Naive thymus-derived CD4-positive, alpha-beta T cell (primary cell): ENCODE results near the gene FBXL17. TPM values are rescaled to one million over a fixed set of nuclear protein-coding genes. Genes with fewer than 3 reads are reported as not detected.

ENCODE experiments used
- ATAC-seq: fragments of 150-1000 bp; cut with Tn5 transposase; 2 replicates; pipeline ENCODE4 v1.10.0; 2021; ENCODE audit warnings: mild to moderate bottlenecking, moderate library complexity
- CTCF ChIA-PET: fragments of 350-600 bp; sonication (Branson Sonifier 250); formaldehyde crosslinking; loops from one replicate; lab custom pipeline; 2021; ENCODE audit warnings: antibody characterized with exemption; lab: Charles Lee
- POLR2A ChIA-PET: fragments of 350-600 bp; sonication (Branson Sonifier 250); formaldehyde crosslinking; loops from one replicate; lab custom pipeline; 2021; ENCODE audit warnings: antibody characterized with exemption, inconsistent platforms; lab: Charles Lee
- DNase-seq, 9 donors: peaks; one replicate each; pipeline versions ENCODE4 v3.0.0 to v3.0.0-alpha.2; 2020 to 2022; ENCODE audit warnings: mixed read lengths in 1 of 9
- H3K27ac ChIP-seq: one replicate; pipeline ENCODE4 v1.7.0; 2013; ENCODE audit warnings: mild to moderate bottlenecking, low read depth, low read length, moderate library complexity
- H3K27me3 ChIP-seq, 2 donors: one replicate each; pipeline ENCODE4 v1.7.0; 2013; ENCODE audit warnings: low read length in 2 of 2, mild to moderate bottlenecking in 2 of 2, moderate library complexity in 2 of 2; ENCODE audit not compliant: control insufficient read depth in 2 of 2, insufficient read depth in 2 of 2
- H3K36me3 ChIP-seq, 3 experiments: 1 replicate in 2 of 3; 2 replicates in 1 of 3; pipeline ENCODE4 v1.7.0; 2013; ENCODE audit warnings: low read length in 3 of 3, mild to moderate bottlenecking in 3 of 3, moderate library complexity in 1 of 3; ENCODE audit not compliant: insufficient read depth in 3 of 3, control insufficient read depth in 2 of 3
- H3K4me1 ChIP-seq, 2 donors: one replicate each; pipeline ENCODE4 v1.7.0; 2013; ENCODE audit warnings: low read length in 2 of 2, mild to moderate bottlenecking in 2 of 2, moderate library complexity in 1 of 2; ENCODE audit not compliant: control insufficient read depth in 2 of 2, insufficient read depth in 2 of 2
- H3K4me3 ChIP-seq: 2 replicates; pipeline ENCODE4 v1.7.0; 2013; ENCODE audit warnings: mild to moderate bottlenecking, low read length
- H3K9me3 ChIP-seq, 3 experiments: 1 replicate in 2 of 3; 2 replicates in 1 of 3; pipeline ENCODE4 v1.7.0; 2013; ENCODE audit warnings: low read length in 3 of 3; ENCODE audit not compliant: control insufficient read depth in 2 of 3
- H3K27ac Mint-ChIP-seq, 9 donors: one replicate each; pipeline ENCODE4 v1.8.0; 2020 to 2022; ENCODE audit warnings: mixed read lengths in 9 of 9, mild to moderate bottlenecking in 8 of 9, moderate library complexity in 5 of 9, inconsistent platforms in 2 of 9
- H3K27me3 Mint-ChIP-seq, 5 donors: one replicate each; pipeline ENCODE4 v1.8.0; 2021 to 2022; ENCODE audit warnings: mixed read lengths in 5 of 5, mild to moderate bottlenecking in 1 of 5
- H3K36me3 Mint-ChIP-seq, 5 donors: one replicate each; pipeline ENCODE4 v1.8.0; 2020 to 2022; ENCODE audit warnings: mixed read lengths in 5 of 5, mild to moderate bottlenecking in 3 of 5, inconsistent platforms in 1 of 5
- H3K4me1 Mint-ChIP-seq, 7 donors: one replicate each; pipeline ENCODE4 v1.8.0; 2020 to 2022; ENCODE audit warnings: mixed read lengths in 7 of 7, mild to moderate bottlenecking in 3 of 7, inconsistent platforms in 1 of 7
- H3K4me3 Mint-ChIP-seq, 10 donors: one replicate each; pipeline ENCODE4 v1.8.0; 2020 to 2022; ENCODE audit warnings: mild to moderate bottlenecking in 10 of 10, mixed read lengths in 10 of 10, moderate library complexity in 6 of 10, inconsistent platforms in 2 of 10
- H3K9me3 Mint-ChIP-seq, 11 donors: one replicate each; pipeline ENCODE4 v1.8.0; 2020 to 2022; ENCODE audit warnings: mixed read lengths in 11 of 11, mild to moderate bottlenecking in 4 of 11, inconsistent platforms in 1 of 11, moderate library complexity in 1 of 11
- intact Hi-C, 2 donors: fragments of 100-400 bp; cut with micrococcal nuclease; formaldehyde crosslinking; loops; one replicate each; pipeline ENCODE4 v1.15.1; 2023
- polyA plus RNA-seq, 2 donors: library from polyadenylated mRNA; unstranded; fragments of 300-500 nt; fragmentation: Illumina TruSeq; gene quantifications; one replicate each; pipeline ENCODE4 v1.2.3, GENCODE V29; 2021
- total RNA-seq, 6 experiments: library from RNA in 5 of 6; stranded (reverse) in 5 of 6; gene quantifications; 1 replicate in 5 of 6; 2 replicates in 1 of 6; pipeline ENCODE4 v1.2.3 and lab custom pipeline; 2021 to 2026

Gene FBXL17
- total and polyA plus RNA-seq, 7 experiments from 2014 or later, result 4.4 to 28.4 (median 19.6) TPM

- no peaks in the 10 kb centered on the region for H3K4me1 Mint-ChIP-seq
Measured at GRCh38 chr5:108078882-108079281, 303.0 kb downstream of the FBXL17 start.

GRCh38 chr5:108078345-108078744, 303.6 kb downstream of the FBXL17 start:
- H3K4me1 ChIP-seq, result no peaks in the 10 kb centered on the region
- ChIA-PET CTCF (no interaction called here), POLR2A (no interaction called here)
- peaks cover 0 to 4% (median 0%) of the 10 kb centered on the region in 7 donors for H3K4me1 Mint-ChIP-seq
- intact Hi-C loops, result no loop called here
- H3K9me3 Mint-ChIP-seq, result peaks cover 0 to 35% (median 5%) of the 10 kb centered on the region in 11 donors
- H3K36me3 ChIP-seq, result no peaks in the 10 kb centered on the region
- H3K27ac Mint-ChIP-seq, result no peak overlapping the region
- no peaks in the 10 kb centered on the region for H3K9me3 ChIP-seq
- peaks cover 4 to 57% (median 55%) of the 10 kb centered on the region in 5 donors for H3K36me3 Mint-ChIP-seq
- DNase-seq (no peak), ATAC-seq (no peak)
- no peak overlapping the region for H3K4me3 ChIP-seq
- H3K27me3 Mint-ChIP-seq, result no peaks in the 10 kb centered on the region
- no peak overlapping the region for H3K27ac ChIP-seq
- H3K27me3 ChIP-seq, result no peaks in the 10 kb centered on the region
- no peak overlapping the region for H3K4me3 Mint-ChIP-seq

More at GRCh38 chr5:108078882-108079281, 303.0 kb downstream of the FBXL17 start:
- Mint-ChIP-seq H3K36me3 (peaks cover under 1 to 56% (median 52%) of the 10 kb centered on the region in 5 donors), H3K27me3 (no peaks in the 10 kb centered on the region), H3K27ac (peak overlapping the region in 1 of 9 donors; percentile 43), H3K4me3 (no peak overlapping the region), H3K9me3 (peaks cover 0 to 30% (median 4%) of the 10 kb centered on the region in 11 donors)
- Histone ChIP-seq H3K36me3 (no peaks in the 10 kb centered on the region), H3K27me3 (no peaks in the 10 kb centered on the region), H3K4me3 (no peak overlapping the region), H3K4me1 (no peaks in the 10 kb centered on the region), H3K27ac (no peak overlapping the region), H3K9me3 (no peaks in the 10 kb centered on the region)
- no peak for ATAC-seq
- intact Hi-C loops, result no loop called here
- no peak for DNase-seq
- CTCF ChIA-PET, result no interaction called here
- POLR2A ChIA-PET, result no interaction called here

- H3K9me3 Mint-ChIP-seq, result peaks cover 0 to 41% (median 5%) of the 10 kb centered on the region in 11 donors
- CTCF ChIA-PET, result no interaction called here
- no peak for ATAC-seq
- no peaks in the 10 kb centered on the region for H3K4me1 ChIP-seq
- H3K27me3 ChIP-seq, result no peaks in the 10 kb centered on the region
- H3K9me3 ChIP-seq, result no peaks in the 10 kb centered on the region
- POLR2A ChIA-PET, result no interaction called here
- H3K27me3 Mint-ChIP-seq, result no peaks in the 10 kb centered on the region
- H3K4me3 ChIP-seq, result no peak overlapping the region
- H3K36me3 ChIP-seq, result no peaks in the 10 kb centered on the region
- intact Hi-C loops, result no loop called here
- no peak overlapping the region for H3K27ac ChIP-seq
- no peak overlapping the region for H3K4me3 Mint-ChIP-seq
- DNase-seq, result no peak
- H3K36me3 Mint-ChIP-seq, result peaks cover 4 to 54% (median 45%) of the 10 kb centered on the region in 5 donors
- no peak overlapping the region for H3K27ac Mint-ChIP-seq
- H3K4me1 Mint-ChIP-seq, result peaks cover 1 to 28% (median 11%) of the 10 kb centered on the region in 7 donors
Measured at GRCh38 chr5:108074626-108075025, 307.3 kb downstream of the FBXL17 start.

GRCh38 chr5:108064302-108064701, 317.6 kb downstream of the FBXL17 start:
- intact Hi-C loops, result no loop called here
- no peak overlapping the region for H3K4me3 Mint-ChIP-seq
- H3K27me3 Mint-ChIP-seq, result no peaks in the 10 kb centered on the region
- no peak overlapping the region for H3K27ac ChIP-seq
- H3K27ac Mint-ChIP-seq, result no peak overlapping the region
- H3K4me1 ChIP-seq, result no peaks in the 10 kb centered on the region
- ATAC-seq (no peak), DNase-seq (no peak)
- H3K4me3 ChIP-seq, result no peak overlapping the region
- H3K36me3 ChIP-seq, result no peaks in the 10 kb centered on the region
- no peaks in the 10 kb centered on the region for H3K9me3 Mint-ChIP-seq
- no peaks in the 10 kb centered on the region for H3K9me3 ChIP-seq
- H3K4me1 Mint-ChIP-seq, result peaks cover 0 to 2% (median 1%) of the 10 kb centered on the region in 7 donors
- POLR2A ChIA-PET, result no interaction called here
- peaks cover 0 to 21% (median 0%) of the 10 kb centered on the region in 5 donors for H3K36me3 Mint-ChIP-seq
- CTCF ChIA-PET, result no interaction called here
- H3K27me3 ChIP-seq, result no peaks in the 10 kb centered on the region

DNA sequence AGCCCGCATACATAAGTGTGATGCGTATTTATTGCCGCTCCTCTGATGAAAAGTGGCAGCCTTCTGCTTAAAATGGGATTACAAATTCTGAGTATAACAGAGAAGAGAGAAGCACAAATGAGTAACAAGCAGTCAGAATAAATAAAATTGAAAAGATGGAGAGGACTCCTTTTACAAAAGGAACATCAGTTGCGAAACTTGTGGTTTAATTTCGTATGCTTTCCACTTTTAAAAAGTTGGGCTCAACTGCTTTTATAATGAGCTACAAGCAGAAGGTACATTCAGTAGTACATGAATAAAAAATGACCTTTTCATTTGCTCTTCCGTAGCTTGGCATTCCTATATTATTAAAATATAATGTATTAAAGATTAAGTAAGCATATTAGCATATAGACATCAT, 320.0 kb downstream of the FBXL17 start:
- Mint-ChIP-seq H3K36me3 (peaks cover 0 to 18% (median 0%) of the 10 kb centered on the region in 5 donors), H3K27ac (no peak overlapping the region), H3K4me1 (no peaks in the 10 kb centered on the region), H3K27me3 (no peaks in the 10 kb centered on the region), H3K9me3 (peaks cover 0 to 2% (median 0%) of the 10 kb centered on the region in 11 donors), H3K4me3 (no peak overlapping the region)
- Histone ChIP-seq H3K4me3 (no peak overlapping the region), H3K4me1 (no peaks in the 10 kb centered on the region), H3K36me3 (no peaks in the 10 kb centered on the region), H3K27me3 (no peaks in the 10 kb centered on the region), H3K27ac (no peak overlapping the region), H3K9me3 (no peaks in the 10 kb centered on the region)
- ChIA-PET CTCF (no interaction called here), POLR2A (no interaction called here)
- intact Hi-C loops, result no loop called here
- ATAC-seq, result no peak
- no peak for DNase-seq

- no peaks in the 10 kb centered on the region for H3K4me1 ChIP-seq
- no peaks in the 10 kb centered on the region for H3K9me3 ChIP-seq
- H3K36me3 ChIP-seq, result no peaks in the 10 kb centered on the region
- peaks cover 0 to 2% (median 0%) of the 10 kb centered on the region in 11 donors for H3K9me3 Mint-ChIP-seq
- no peak overlapping the region for H3K4me3 ChIP-seq
- ATAC-seq (no peak), DNase-seq (no peak)
- no peaks in the 10 kb centered on the region for H3K27me3 Mint-ChIP-seq
- H3K27ac ChIP-seq, result no peak overlapping the region
- no peak overlapping the region for H3K4me3 Mint-ChIP-seq
- intact Hi-C loops, result no loop called here
- H3K27me3 ChIP-seq, result no peaks in the 10 kb centered on the region
- POLR2A ChIA-PET, result no interaction called here
- H3K27ac Mint-ChIP-seq, result peak overlapping the region in 1 of 9 donors; percentile 66
- H3K36me3 Mint-ChIP-seq, result peaks cover 0 to 21% (median 0%) of the 10 kb centered on the region in 5 donors
- H3K4me1 Mint-ChIP-seq, result no peaks in the 10 kb centered on the region
- CTCF ChIA-PET, result no interaction called here
Measured at GRCh38 chr5:108060340-108060739, 321.6 kb downstream of the FBXL17 start.

- intact Hi-C loops, result no loop called here
- no peaks in the 10 kb centered on the region for H3K27me3 Mint-ChIP-seq
- no peak overlapping the region for H3K27ac Mint-ChIP-seq
- CTCF ChIA-PET, result no interaction called here
- H3K4me3 Mint-ChIP-seq, result no peak overlapping the region
- Histone ChIP-seq H3K4me3 (no peak overlapping the region), H3K36me3 (no peaks in the 10 kb centered on the region), H3K9me3 (no peaks in the 10 kb centered on the region), H3K27me3 (no peaks in the 10 kb centered on the region), H3K27ac (no peak overlapping the region), H3K4me1 (no peaks in the 10 kb centered on the region)
- ATAC-seq, result no peak
- peaks cover 0 to 28% (median 6%) of the 10 kb centered on the region in 5 donors for H3K36me3 Mint-ChIP-seq
- H3K9me3 Mint-ChIP-seq, result peaks cover 0 to 6% (median 2%) of the 10 kb centered on the region in 11 donors
- POLR2A ChIA-PET, result no interaction called here
- no peaks in the 10 kb centered on the region for H3K4me1 Mint-ChIP-seq
- no peak for DNase-seq
Measured at GRCh38 chr5:108059334-108059733, 322.6 kb downstream of the FBXL17 start.
